ENCODE data around the gene RPGRIP1L. TPM values are rescaled to one million over a fixed set of nuclear protein-coding genes. Genes with fewer than 3 reads are reported as not detected.

RPGRIP1L gene
- 1 to 10 TPM; 5.3 to 5.5 TPM for total RNA-seq

DNA sequence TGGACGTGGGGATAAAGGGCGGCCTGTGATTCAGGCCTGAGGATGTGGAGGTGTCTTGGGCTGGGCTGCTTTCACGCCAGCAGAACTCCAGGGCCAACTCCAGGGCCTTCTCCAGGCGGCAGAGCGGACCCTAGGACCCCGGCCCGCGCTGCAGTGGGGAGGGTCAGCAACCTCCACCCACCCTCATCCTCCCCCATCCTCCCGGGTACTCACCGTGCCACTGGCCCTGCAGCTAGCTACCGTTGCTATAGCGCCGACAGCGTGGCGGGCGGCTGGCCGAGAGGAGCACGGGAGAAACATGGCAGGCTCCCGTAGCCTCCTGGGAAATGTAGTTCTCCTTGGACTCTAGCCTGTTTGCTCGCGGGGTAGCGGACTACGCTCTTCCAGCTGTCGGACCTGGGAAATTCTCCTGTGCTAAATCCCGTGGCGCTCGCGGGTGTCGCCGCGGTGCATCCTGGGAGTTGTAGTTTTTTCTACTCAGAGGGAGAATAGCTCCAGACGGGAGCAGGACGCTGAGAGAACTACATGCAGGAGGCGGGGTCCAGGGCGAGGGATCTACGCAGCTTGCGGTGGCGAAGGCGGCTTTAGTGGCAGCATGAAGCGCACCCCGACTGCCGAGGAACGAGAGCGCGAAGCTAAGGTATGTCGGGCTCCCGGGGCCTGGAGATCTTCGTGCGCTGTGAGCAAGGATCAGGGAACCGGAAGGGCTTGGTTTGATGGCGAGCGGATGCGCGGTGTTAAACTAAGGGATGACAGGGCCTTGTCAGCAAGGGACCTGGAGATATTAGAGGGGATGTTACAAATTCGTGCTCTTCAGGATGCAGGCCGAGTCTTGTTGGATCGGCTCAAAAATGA lies at the start of gene RPGRIP1L, which contains the start of gene FTO:
TSS of gene RPGRIP1L (minus strand) at position 270 of the 855 bp plus-strand sequence. CDS start 3,136 bp downstream, outside the sequence.
TSS of gene FTO (plus strand) at position 567 of the 855 bp plus-strand sequence.

Other genes starting within 250 kb of the RPGRIP1L start
- 10 to 100 TPM; 61.8 to 66.2 TPM for gene AKTIP, start 200.7 kb downstream of the RPGRIP1L start, total RNA-seq
- gene FTO, start 297 bp upstream of the RPGRIP1L start, total RNA-seq, result 10 to 100 TPM; 42.4 to 45.6 TPM